HG03442 (cell line): ENCODE measurements around the gene IFIH1.

ENCODE experiments used
- ATAC-seq: cut with Tn5 transposase; IDR thresholded peaks from one replicate; pipeline ENCODE4 v1.9.1; 2021; ENCODE audit warnings: mild to moderate bottlenecking, moderate library complexity; ENCODE audit not compliant: unreplicated experiment

Gene IFIH1

GRCh38 chr2:162258686-162259085 is 59.8 kb downstream of the IFIH1 start:
- no peak for ATAC-seq

- ATAC-seq, result no peak
Measured at GRCh38 chr2:162258169-162258568, 60.3 kb downstream of the IFIH1 start.

GRCh38 chr2:162257425-162257824 is 61.1 kb downstream of the IFIH1 start:
- no peak for ATAC-seq

- no peak for ATAC-seq
Measured at GRCh38 chr2:162256591-162256991, 61.9 kb downstream of the IFIH1 start.

GRCh38 chr2:162254236-162254871 is 64.1 kb downstream of the IFIH1 start:
- peak; percentile 41 for ATAC-seq

- ATAC-seq, result no peak
Measured at GRCh38 chr2:162253435-162253834, 65.0 kb downstream of the IFIH1 start.

GRCh38 chr2:162252153-162252552 is 66.3 kb downstream of the IFIH1 start:
- no peak for ATAC-seq

- no peak for ATAC-seq
Measured at GRCh38 chr2:162245781-162246180, 72.7 kb downstream of the IFIH1 start.

GRCh38 chr2:162245061-162245460 is 73.4 kb downstream of the IFIH1 start:
- ATAC-seq, result no peak

GRCh38 chr2:162244541-162245031 is 73.9 kb downstream of the IFIH1 start:
- ATAC-seq, result no peak

- ATAC-seq, result no peak
Measured at GRCh38 chr2:162243715-162244114, 74.8 kb downstream of the IFIH1 start.

GRCh38 chr2:162243294-162243693 is 75.2 kb downstream of the IFIH1 start, which contains the start of gene FAP:
Gene FAP (minus strand): TSS chr2:162243445. CDS start chr2:162243327, 118 bp downstream.
- ATAC-seq, result no peak

GRCh38 chr2:162242586-162243280 is 75.8 kb downstream of the IFIH1 start:
- ATAC-seq, result no peak

GRCh38 chr2:162241571-162241970 is 76.9 kb downstream of the IFIH1 start:
- no peak for ATAC-seq

- ATAC-seq, result no peak
Measured at GRCh38 chr2:162234620-162235462, 83.6 kb downstream of the IFIH1 start.

- ATAC-seq, result no peak
Measured at GRCh38 chr2:162233197-162233596, 85.3 kb downstream of the IFIH1 start.

GRCh38 chr2:162232671-162233070 is 85.8 kb downstream of the IFIH1 start:
- no peak for ATAC-seq

GRCh38 chr2:162232027-162232426 is 86.5 kb downstream of the IFIH1 start:
- no peak for ATAC-seq

- ATAC-seq, result no peak
Measured at GRCh38 chr2:162230761-162231160, 87.7 kb downstream of the IFIH1 start.

GRCh38 chr2:162226836-162227235 is 91.6 kb downstream of the IFIH1 start:
- ATAC-seq, result no peak

- peak; percentile 92 for ATAC-seq
Measured at GRCh38 chr2:162221064-162221463, 97.4 kb downstream of the IFIH1 start.
